A673 (cell line): ENCODE measurements around the gene NDUFC1. TPM values are rescaled to one million over a fixed set of nuclear protein-coding genes. Genes with fewer than 3 reads are reported as not detected.

Experiments
- BruUV-seq: library from RNA; stranded (reverse); fragments of 400-500 nt; replicated peaks from 2 replicates; lab custom pipeline; 2021; lab: Mats Ljungman, UMichigan
- CTCF ChIA-PET: fragments of 300-600 bp; sonication (Branson Sonifier 250); formaldehyde crosslinking; loops from one replicate; lab custom pipeline; 2022; ENCODE audit warnings: antibody characterized with exemption; lab: Charles Lee
- POLR2A ChIA-PET: fragments of 300-600 bp; sonication (Branson Sonifier 250); formaldehyde crosslinking; loops from one replicate; lab custom pipeline; 2022; ENCODE audit warnings: antibody characterized with exemption; ENCODE audit not compliant: low non-redundant PET; lab: Charles Lee
- DNase-seq: peaks from one replicate; pipeline ENCODE4 v3.0.0-alpha.2; 2015; ENCODE audit warnings: low spot score
- H3K27ac ChIP-seq: fragments of 200-600 bp; sonication (generic); 2 replicates; pipeline ENCODE4 v1.5.1; 2016; ENCODE audit warnings: mixed run types, low read depth, mild to moderate bottlenecking, mixed read lengths, antibody characterized with exemption, low read length; ENCODE audit not compliant: poor library complexity, severe bottlenecking
- H3K27me3 ChIP-seq: fragments of 200-600 bp; sonication (generic); replicated peaks from 2 replicates; pipeline ENCODE4 v1.6.1; 2017; ENCODE audit warnings: mixed run types, low read depth, mild to moderate bottlenecking, mixed read lengths, antibody characterized with exemption, low read length; ENCODE audit not compliant: insufficient read depth, poor library complexity
- H3K36me3 ChIP-seq: fragments of 200-600 bp; sonication (generic); 2 replicates; pipeline ENCODE4 v1.6.1; 2016; ENCODE audit warnings: mixed run types, mild to moderate bottlenecking, mixed read lengths, antibody characterized with exemption, low read length; ENCODE audit not compliant: insufficient read depth, poor library complexity, severe bottlenecking
- H3K4me1 ChIP-seq: fragments of 200-600 bp; sonication (generic); 2 replicates; pipeline ENCODE4 v1.6.1; 2017; ENCODE audit warnings: mixed run types, mild to moderate bottlenecking, mixed read lengths, antibody characterized with exemption, low read length; ENCODE audit not compliant: insufficient read depth, poor library complexity, severe bottlenecking
- H3K4me3 ChIP-seq: fragments of 200-600 bp; sonication (generic); 2 replicates; pipeline ENCODE4 v1.5.1; 2016; ENCODE audit warnings: low read depth, mixed run types, mild to moderate bottlenecking, mixed read lengths, low read length; ENCODE audit not compliant: poor library complexity, severe bottlenecking
- H3K9me3 ChIP-seq: fragments of 200-600 bp; sonication (generic); 2 replicates; pipeline ENCODE4 v1.6.1; 2016; ENCODE audit warnings: mixed run types, low read depth, mild to moderate bottlenecking, mixed read lengths, antibody characterized with exemption, low read length; ENCODE audit not compliant: poor library complexity, severe bottlenecking
- EZH2 ChIP-seq: fragments of 200-600 bp; sonication (generic); IDR thresholded peaks from 2 replicates; pipeline ENCODE4 v1.6.1; 2017; ENCODE audit warnings: borderline replicate concordance, low read depth, mild to moderate bottlenecking, mixed read lengths, antibody characterized with exemption, low read length; ENCODE audit not compliant: poor library complexity, severe bottlenecking
- intact Hi-C: fragments of 100-400 bp; cut with micrococcal nuclease; formaldehyde crosslinking; loops from one replicate; pipeline ENCODE4 v1.10.0; 2022; ENCODE audit not compliant: unreplicated experiment
- total RNA-seq: library from RNA; stranded (reverse); gene quantifications from 2 replicates; pipeline ENCODE4 v1.2.3, GENCODE V29; 2021
- TF ChIP-seq, protein P1 (sequence below): fragments of 300-800, 200-600 bp; sonication (generic); conservative IDR thresholded peaks from 2 replicates; pipeline ENCODE4 v1.5.1; 2017; ENCODE audit warnings: low read depth, mild to moderate bottlenecking, antibody characterized with exemption, low read length, moderate library complexity, mixed read lengths

NDUFC1 gene
- total RNA-seq, 1 experiment from 2014 or later = 116 TPM

DNA sequence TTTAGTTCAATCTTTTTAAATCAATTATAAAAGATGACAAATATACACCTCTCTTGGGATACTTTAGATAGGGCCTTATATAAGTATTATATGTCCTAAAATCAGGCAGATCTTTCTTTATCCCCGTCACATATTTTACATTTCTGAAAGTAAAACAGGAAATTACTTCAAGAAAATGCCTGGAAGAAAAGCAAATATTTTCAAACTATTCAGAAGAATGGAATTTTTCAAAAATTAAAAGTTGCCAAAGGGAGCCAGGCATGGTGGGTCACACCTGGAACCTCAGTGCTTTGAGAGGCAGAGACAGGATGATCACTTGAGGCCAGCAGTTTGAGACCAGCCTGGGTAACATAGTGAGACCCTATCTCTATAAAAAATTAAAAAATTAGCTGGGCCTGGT lies 56.7 kb downstream of the NDUFC1 start:
- CTCF ChIA-PET = no interaction called here
- Histone ChIP-seq H3K27me3 (no peaks in the 10 kb centered on the region), H3K27ac (no peak overlapping the region), H3K4me3 (no peak overlapping the region), H3K4me1 (no peaks in the 10 kb centered on the region), H3K9me3 (no peaks in the 10 kb centered on the region), H3K36me3 (no peaks in the 10 kb centered on the region)
- DNase-seq = no peak
- BruUV-seq = no TSS peak
- TF ChIP-seq, protein P1, sequence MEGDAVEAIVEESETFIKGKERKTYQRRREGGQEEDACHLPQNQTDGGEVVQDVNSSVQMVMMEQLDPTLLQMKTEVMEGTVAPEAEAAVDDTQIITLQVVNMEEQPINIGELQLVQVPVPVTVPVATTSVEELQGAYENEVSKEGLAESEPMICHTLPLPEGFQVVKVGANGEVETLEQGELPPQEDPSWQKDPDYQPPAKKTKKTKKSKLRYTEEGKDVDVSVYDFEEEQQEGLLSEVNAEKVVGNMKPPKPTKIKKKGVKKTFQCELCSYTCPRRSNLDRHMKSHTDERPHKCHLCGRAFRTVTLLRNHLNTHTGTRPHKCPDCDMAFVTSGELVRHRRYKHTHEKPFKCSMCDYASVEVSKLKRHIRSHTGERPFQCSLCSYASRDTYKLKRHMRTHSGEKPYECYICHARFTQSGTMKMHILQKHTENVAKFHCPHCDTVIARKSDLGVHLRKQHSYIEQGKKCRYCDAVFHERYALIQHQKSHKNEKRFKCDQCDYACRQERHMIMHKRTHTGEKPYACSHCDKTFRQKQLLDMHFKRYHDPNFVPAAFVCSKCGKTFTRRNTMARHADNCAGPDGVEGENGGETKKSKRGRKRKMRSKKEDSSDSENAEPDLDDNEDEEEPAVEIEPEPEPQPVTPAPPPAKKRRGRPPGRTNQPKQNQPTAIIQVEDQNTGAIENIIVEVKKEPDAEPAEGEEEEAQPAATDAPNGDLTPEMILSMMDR = no peak
- TF ChIP-seq EZH2 = no peak
- intact Hi-C loops = no loop called here
- POLR2A ChIA-PET = no interaction called here

DNA sequence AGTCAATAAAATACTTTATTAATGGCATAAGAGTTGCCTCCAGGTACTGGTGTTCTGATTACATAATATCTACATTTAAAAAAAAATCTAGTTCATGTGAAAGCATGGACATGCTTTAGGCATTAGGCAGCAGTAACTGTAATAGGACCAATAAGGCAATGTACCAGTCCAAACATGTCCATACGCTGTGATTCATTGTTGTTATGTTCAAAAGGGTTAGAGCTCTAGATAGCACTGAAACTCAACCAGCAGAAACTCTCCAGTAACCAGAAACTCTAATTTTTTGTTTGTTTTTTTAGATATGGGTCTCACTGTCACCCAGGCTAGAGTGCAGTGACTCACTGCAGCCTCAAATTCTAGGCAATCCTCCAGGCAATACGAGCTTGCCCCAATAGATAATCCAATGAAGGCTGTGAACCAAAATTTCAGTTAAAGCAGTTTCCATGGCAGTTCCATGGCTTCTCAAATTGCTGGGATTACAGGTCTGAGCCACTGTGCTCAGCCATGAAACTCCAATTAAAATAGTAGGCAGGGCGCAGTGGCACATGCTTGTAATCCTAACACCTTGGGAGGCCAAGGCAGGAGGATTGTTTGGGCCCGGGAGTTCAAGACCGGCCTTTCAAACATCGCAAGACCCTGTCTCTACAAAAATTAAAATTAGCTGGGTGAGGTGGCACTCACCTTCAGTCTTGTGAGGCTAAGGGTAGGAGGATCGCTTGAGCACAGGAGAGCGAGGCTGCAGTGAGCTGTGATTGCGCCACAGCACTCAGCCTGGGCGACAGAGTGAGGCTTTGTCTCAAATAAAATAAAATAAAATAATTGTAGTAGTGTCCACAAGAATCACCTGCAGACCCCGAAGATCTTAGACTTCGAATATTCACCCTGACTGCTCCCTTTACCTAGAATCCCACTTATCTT lies 58.6 kb downstream of the NDUFC1 start:
- H3K36me3 ChIP-seq = no peaks in the 10 kb centered on the region
- H3K27ac ChIP-seq = no peak overlapping the region
- BruUV-seq = no TSS peak
- H3K4me1 ChIP-seq = no peaks in the 10 kb centered on the region
- H3K27me3 ChIP-seq = no peaks in the 10 kb centered on the region
- CTCF ChIA-PET = no interaction called here
- H3K4me3 ChIP-seq = no peak overlapping the region
- TF ChIP-seq EZH2 = no peak
- TF ChIP-seq, protein P1 = no peak
- POLR2A ChIA-PET = no interaction called here
- H3K9me3 ChIP-seq = peaks cover 5% of the 10 kb centered on the region
- intact Hi-C loops = no loop called here
- DNase-seq = no peak

DNA sequence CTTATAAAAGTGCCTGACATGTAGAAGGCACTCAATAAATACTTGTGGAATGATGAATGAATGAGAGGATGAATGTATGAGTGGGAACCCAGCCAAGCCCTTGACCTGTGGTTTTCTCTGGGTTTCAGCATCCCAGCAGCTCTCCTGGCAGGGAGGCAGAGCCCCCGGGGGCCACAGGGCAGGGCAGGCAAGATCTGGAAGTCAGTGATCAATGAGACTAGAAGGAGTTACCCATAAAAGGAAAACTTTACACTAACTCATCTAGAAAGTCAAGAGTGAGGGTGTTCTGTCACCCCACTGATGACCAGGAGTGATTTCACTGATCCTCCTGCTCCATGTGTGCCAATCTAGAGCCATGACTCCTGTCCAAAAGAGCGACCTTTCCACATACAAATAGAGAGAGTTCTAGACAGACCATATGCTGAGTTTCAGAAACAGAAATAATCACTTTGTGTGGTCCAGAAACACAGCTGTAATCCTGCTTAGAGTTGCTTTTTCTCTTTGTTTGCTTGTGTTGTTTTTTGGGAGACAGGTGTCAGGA lies 59.7 kb downstream of the NDUFC1 start:
- Histone ChIP-seq H3K27ac (no peak overlapping the region), H3K4me3 (no peak overlapping the region), H3K27me3 (no peaks in the 10 kb centered on the region), H3K36me3 (no peaks in the 10 kb centered on the region), H3K4me1 (no peaks in the 10 kb centered on the region), H3K9me3 (peaks cover 5% of the 10 kb centered on the region)
- no TSS peak for BruUV-seq
- CTCF ChIA-PET = no interaction called here
- POLR2A ChIA-PET = no interaction called here
- intact Hi-C loops = no loop called here
- DNase-seq = no peak
- TF ChIP-seq EZH2 = no peak
